Measurements from ENCODE around the gene IFNGR2.

DNA sequence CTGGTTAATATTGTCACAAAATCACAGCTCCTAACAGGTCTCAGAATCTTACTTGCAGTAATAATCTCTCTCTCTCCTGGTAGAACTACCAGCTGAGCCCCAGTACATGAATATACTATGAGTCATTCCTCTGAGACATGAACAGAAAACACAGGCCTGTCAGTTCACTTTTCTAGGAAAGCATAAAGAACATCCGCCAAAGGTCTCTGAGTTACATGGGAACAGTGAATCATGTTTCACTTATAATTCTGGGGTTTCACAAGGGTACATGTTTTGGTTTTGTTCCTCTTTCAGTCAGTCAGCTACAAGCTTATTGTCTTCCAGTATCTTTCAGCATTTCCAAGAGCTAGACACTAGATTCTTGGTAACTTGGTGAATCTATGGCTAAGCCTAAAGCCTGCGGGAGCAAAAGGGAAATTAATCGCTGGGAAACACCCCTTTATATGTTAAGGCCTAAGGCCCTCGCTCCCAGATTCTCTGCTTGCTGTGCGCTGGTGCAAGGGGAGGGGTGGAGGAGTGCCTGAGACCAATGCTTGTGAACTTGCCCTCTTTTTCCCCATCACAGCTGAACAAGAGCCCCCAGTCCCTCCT, 31.7 kb downstream of the IFNGR2 start:
- TF ChIP-seq EZH2 (IDR thresholded peaks at IDR 0.05; ENCODE audit: borderline replicate concordance, low read depth, low read length, severe bottlenecking) = no peak
- TF ChIP-seq, protein P1, sequence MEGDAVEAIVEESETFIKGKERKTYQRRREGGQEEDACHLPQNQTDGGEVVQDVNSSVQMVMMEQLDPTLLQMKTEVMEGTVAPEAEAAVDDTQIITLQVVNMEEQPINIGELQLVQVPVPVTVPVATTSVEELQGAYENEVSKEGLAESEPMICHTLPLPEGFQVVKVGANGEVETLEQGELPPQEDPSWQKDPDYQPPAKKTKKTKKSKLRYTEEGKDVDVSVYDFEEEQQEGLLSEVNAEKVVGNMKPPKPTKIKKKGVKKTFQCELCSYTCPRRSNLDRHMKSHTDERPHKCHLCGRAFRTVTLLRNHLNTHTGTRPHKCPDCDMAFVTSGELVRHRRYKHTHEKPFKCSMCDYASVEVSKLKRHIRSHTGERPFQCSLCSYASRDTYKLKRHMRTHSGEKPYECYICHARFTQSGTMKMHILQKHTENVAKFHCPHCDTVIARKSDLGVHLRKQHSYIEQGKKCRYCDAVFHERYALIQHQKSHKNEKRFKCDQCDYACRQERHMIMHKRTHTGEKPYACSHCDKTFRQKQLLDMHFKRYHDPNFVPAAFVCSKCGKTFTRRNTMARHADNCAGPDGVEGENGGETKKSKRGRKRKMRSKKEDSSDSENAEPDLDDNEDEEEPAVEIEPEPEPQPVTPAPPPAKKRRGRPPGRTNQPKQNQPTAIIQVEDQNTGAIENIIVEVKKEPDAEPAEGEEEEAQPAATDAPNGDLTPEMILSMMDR (IDR thresholded peaks at IDR 0.05; ENCODE audit: extremely low read depth in 1 of 2, insufficient read depth in 1 of 2, low read depth in 1 of 2, low read length in 2 of 2) = no peak
- TF ChIP-seq, protein P2, sequence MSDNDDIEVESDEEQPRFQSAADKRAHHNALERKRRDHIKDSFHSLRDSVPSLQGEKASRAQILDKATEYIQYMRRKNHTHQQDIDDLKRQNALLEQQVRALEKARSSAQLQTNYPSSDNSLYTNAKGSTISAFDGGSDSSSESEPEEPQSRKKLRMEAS (IDR thresholded peaks at IDR 0.05; ENCODE audit: insufficient read depth, insufficient read length) = no peak
- TF ChIP-seq POLR2A (IDR thresholded peaks at IDR 0.05; ENCODE audit: low read depth, low read length) = no peak

All from endothelial cell of umbilical vein (primary cell).